Measurements from ENCODE around the gene TENM4.

TENM4 gene

GRCh38 chr11:79150320-79150719 is 290.5 kb downstream of the TENM4 start:
- Histone ChIP-seq H3K27ac (ENCODE audit: low read depth, low read length) (no peak overlapping the region), H3K9me2 (replicated peaks; ENCODE audit: control insufficient read depth, low read length) (no peaks in the 10 kb centered on the region), H3K36me3 (ENCODE audit: control insufficient read depth, low read length) (no peaks in the 10 kb centered on the region), H3K4me1 (ENCODE audit: control insufficient read depth, low read length) (no peaks in the 10 kb centered on the region), H3K27me3 (ENCODE audit: control insufficient read depth, low read length) (no peaks in the 10 kb centered on the region), H3K4me2 (ENCODE audit: low read length) (no peak overlapping the region), H3K9me3 (ENCODE audit: control insufficient read depth, insufficient read depth, low read length) (no peaks in the 10 kb centered on the region), H3K79me2 (ENCODE audit: control insufficient read depth, low read length) (no peaks in the 10 kb centered on the region), H3K4me3 (ENCODE audit: low read length) (no peak overlapping the region), H4K20me1 (ENCODE audit: control insufficient read depth, insufficient read depth, low read depth, low read length) (no peaks in the 10 kb centered on the region), H3F3A (ENCODE audit: control insufficient read depth, insufficient read depth) (no peaks in the 10 kb centered on the region)
- no peak for TF ChIP-seq EZH2phosphoT487 (IDR thresholded peaks at IDR 0.05; ENCODE audit: borderline replicate concordance, low read length)
- TF ChIP-seq, protein P1, sequence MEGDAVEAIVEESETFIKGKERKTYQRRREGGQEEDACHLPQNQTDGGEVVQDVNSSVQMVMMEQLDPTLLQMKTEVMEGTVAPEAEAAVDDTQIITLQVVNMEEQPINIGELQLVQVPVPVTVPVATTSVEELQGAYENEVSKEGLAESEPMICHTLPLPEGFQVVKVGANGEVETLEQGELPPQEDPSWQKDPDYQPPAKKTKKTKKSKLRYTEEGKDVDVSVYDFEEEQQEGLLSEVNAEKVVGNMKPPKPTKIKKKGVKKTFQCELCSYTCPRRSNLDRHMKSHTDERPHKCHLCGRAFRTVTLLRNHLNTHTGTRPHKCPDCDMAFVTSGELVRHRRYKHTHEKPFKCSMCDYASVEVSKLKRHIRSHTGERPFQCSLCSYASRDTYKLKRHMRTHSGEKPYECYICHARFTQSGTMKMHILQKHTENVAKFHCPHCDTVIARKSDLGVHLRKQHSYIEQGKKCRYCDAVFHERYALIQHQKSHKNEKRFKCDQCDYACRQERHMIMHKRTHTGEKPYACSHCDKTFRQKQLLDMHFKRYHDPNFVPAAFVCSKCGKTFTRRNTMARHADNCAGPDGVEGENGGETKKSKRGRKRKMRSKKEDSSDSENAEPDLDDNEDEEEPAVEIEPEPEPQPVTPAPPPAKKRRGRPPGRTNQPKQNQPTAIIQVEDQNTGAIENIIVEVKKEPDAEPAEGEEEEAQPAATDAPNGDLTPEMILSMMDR (IDR thresholded peaks at IDR 0.05; ENCODE audit: low read depth, low read length, poor library complexity, severe bottlenecking): no peak

GRCh38 chr11:79147731-79148130 is 293.1 kb downstream of the TENM4 start:
- no peak for TF ChIP-seq EZH2phosphoT487 (IDR thresholded peaks at IDR 0.05; ENCODE audit: borderline replicate concordance, low read length)
- TF ChIP-seq, protein P1 (IDR thresholded peaks at IDR 0.05; ENCODE audit: low read depth, low read length, poor library complexity, severe bottlenecking): no peak
- no peaks in the 10 kb centered on the region for H3F3A ChIP-seq (ENCODE audit: control insufficient read depth, insufficient read depth)
- no peaks in the 10 kb centered on the region for H3K79me2 ChIP-seq (ENCODE audit: control insufficient read depth, low read length)

DNA sequence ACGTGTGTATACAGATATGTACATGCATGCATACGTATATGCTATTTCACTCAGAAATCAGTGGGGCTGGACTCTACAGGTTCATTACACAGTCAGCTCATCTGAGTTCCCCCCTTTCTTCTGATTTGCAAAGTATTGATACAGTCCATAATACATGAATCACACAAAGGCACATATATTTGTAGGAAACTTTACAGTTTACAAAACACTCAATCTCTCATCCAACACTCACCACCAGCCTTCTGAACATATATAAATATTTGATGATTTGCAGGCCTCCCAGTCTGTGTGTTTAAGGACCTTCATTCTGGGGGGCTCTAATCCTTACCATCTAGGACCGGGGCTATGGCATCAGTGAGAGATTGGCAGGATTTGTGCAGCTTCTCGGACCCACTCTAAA is 293.8 kb downstream of the TENM4 start:
- no peak overlapping the region for H3K4me3 ChIP-seq (ENCODE audit: low read length)
- H4K20me1 ChIP-seq (ENCODE audit: control insufficient read depth, insufficient read depth, low read depth, low read length): no peaks in the 10 kb centered on the region
- no peaks in the 10 kb centered on the region for H3K36me3 ChIP-seq (ENCODE audit: control insufficient read depth, low read length)
- TF ChIP-seq, protein P1 (IDR thresholded peaks at IDR 0.05; ENCODE audit: low read depth, low read length, poor library complexity, severe bottlenecking): no peak
- TF ChIP-seq EZH2phosphoT487 (IDR thresholded peaks at IDR 0.05; ENCODE audit: borderline replicate concordance, low read length): no peak
- no peaks in the 10 kb centered on the region for H3K79me2 ChIP-seq (ENCODE audit: control insufficient read depth, low read length)
- no peaks in the 10 kb centered on the region for H3K9me3 ChIP-seq (ENCODE audit: control insufficient read depth, insufficient read depth, low read length)
- no peaks in the 10 kb centered on the region for H3F3A ChIP-seq (ENCODE audit: control insufficient read depth, insufficient read depth)
- no peak overlapping the region for H3K4me2 ChIP-seq (ENCODE audit: low read length)
- no peaks in the 10 kb centered on the region for H3K9me2 ChIP-seq (replicated peaks; ENCODE audit: control insufficient read depth, low read length)
- no peak overlapping the region for H3K27ac ChIP-seq (ENCODE audit: low read depth, low read length)
- no peaks in the 10 kb centered on the region for H3K27me3 ChIP-seq (ENCODE audit: control insufficient read depth, low read length)
- H3K4me1 ChIP-seq (ENCODE audit: control insufficient read depth, low read length): no peaks in the 10 kb centered on the region

More at GRCh38 chr11:79147731-79148130, 293.1 kb downstream of the TENM4 start:
- H3K36me3 ChIP-seq (ENCODE audit: control insufficient read depth, low read length): no peaks in the 10 kb centered on the region
- no peaks in the 10 kb centered on the region for H3K9me3 ChIP-seq (ENCODE audit: control insufficient read depth, insufficient read depth, low read length)
- no peaks in the 10 kb centered on the region for H3K4me1 ChIP-seq (ENCODE audit: control insufficient read depth, low read length)
- no peaks in the 10 kb centered on the region for H3K27me3 ChIP-seq (ENCODE audit: control insufficient read depth, low read length)
- no peaks in the 10 kb centered on the region for H3K9me2 ChIP-seq (replicated peaks; ENCODE audit: control insufficient read depth, low read length)
- H3K27ac ChIP-seq (ENCODE audit: low read depth, low read length): no peak overlapping the region
- no peaks in the 10 kb centered on the region for H4K20me1 ChIP-seq (ENCODE audit: control insufficient read depth, insufficient read depth, low read depth, low read length)
- no peak overlapping the region for H3K4me3 ChIP-seq (ENCODE audit: low read length)
- H3K4me2 ChIP-seq (ENCODE audit: low read length): no peak overlapping the region

DNA sequence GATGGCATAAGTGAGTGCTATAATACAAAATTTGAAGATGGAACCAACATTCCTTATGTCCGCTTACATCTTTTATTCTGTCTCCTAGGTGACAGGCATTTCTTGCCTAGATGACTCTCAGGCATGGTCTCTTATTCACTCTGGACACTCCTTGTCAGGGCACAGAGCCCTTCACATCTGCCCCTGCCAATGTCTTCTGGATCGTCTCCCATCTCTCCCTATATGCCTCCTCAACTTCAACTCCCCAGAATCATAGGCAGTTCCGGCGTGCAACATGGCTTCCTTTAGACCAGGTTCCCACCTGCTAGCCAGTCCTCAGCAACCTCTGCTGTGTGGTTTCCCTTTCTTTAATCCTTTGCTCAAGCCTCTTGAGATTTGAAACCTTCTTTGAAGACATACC is 300.9 kb downstream of the TENM4 start:
- no peaks in the 10 kb centered on the region for H3K9me3 ChIP-seq (ENCODE audit: control insufficient read depth, insufficient read depth, low read length)

More for the DNA sequence above, 300.9 kb downstream of the TENM4 start:
- H3K4me1 ChIP-seq (ENCODE audit: control insufficient read depth, low read length): no peaks in the 10 kb centered on the region
- no peak overlapping the region for H3K27ac ChIP-seq (ENCODE audit: low read depth, low read length)
- no peaks in the 10 kb centered on the region for H3K36me3 ChIP-seq (ENCODE audit: control insufficient read depth, low read length)
- no peaks in the 10 kb centered on the region for H3K27me3 ChIP-seq (ENCODE audit: control insufficient read depth, low read length)
- H3F3A ChIP-seq (ENCODE audit: control insufficient read depth, insufficient read depth): no peaks in the 10 kb centered on the region
- no peaks in the 10 kb centered on the region for H3K79me2 ChIP-seq (ENCODE audit: control insufficient read depth, low read length)
- H4K20me1 ChIP-seq (ENCODE audit: control insufficient read depth, insufficient read depth, low read depth, low read length): no peaks in the 10 kb centered on the region
- no peak overlapping the region for H3K4me3 ChIP-seq (ENCODE audit: low read length)
- no peak for TF ChIP-seq EZH2phosphoT487 (IDR thresholded peaks at IDR 0.05; ENCODE audit: borderline replicate concordance, low read length)
- TF ChIP-seq, protein P1 (IDR thresholded peaks at IDR 0.05; ENCODE audit: low read depth, low read length, poor library complexity, severe bottlenecking): no peak
- no peaks in the 10 kb centered on the region for H3K9me2 ChIP-seq (replicated peaks; ENCODE audit: control insufficient read depth, low read length)
- H3K4me2 ChIP-seq (ENCODE audit: low read length): no peak overlapping the region

All from DOHH2 (cell line).